Chondrocyte (in vitro differentiated cells): Measurements from ENCODE around the gene SFXN1. TPM values are rescaled to one million over a fixed set of nuclear protein-coding genes. Genes with fewer than 3 reads are reported as not detected.

Source experiments
- DNase-seq: peaks from one replicate; pipeline ENCODE4 v3.0.0; 2021; ENCODE audit warnings: mixed read lengths, low spot score
- H3K27ac Mint-ChIP-seq: one replicate; pipeline ENCODE4 v1.8.0; 2021; ENCODE audit warnings: mild to moderate bottlenecking, moderate library complexity, mixed read lengths; ENCODE audit not compliant: unreplicated experiment
- H3K27me3 Mint-ChIP-seq: 2 replicates; pipeline ENCODE4 v1.8.0; 2021; ENCODE audit warnings: low read depth, mixed read lengths
- H3K36me3 Mint-ChIP-seq: 2 replicates; pipeline ENCODE4 v1.8.0; 2021; ENCODE audit warnings: low read depth, mixed read lengths
- H3K4me1 Mint-ChIP-seq: 2 replicates; pipeline ENCODE4 v1.8.0; 2021; ENCODE audit warnings: low read depth, mild to moderate bottlenecking, mixed read lengths
- H3K4me3 Mint-ChIP-seq: one replicate; pipeline ENCODE4 v1.8.0; 2021; ENCODE audit warnings: mild to moderate bottlenecking, moderate library complexity, mixed read lengths; ENCODE audit not compliant: unreplicated experiment
- H3K9me3 Mint-ChIP-seq: 2 replicates; pipeline ENCODE4 v1.8.0; 2021; ENCODE audit warnings: low read depth, mixed read lengths
- total RNA-seq: library from RNA; stranded (reverse); gene quantifications from 3 replicates; pipeline ENCODE4 v1.2.1, GENCODE V29; 2021
- TF ChIP-seq, protein P1 (sequence below): fragments of 200-600 bp; sonication (generic); IDR thresholded peaks from 2 replicates; pipeline ENCODE4 v1.5.0; 2021; ENCODE audit warnings: antibody characterized with exemption, mild to moderate bottlenecking, moderate library complexity

SFXN1 gene
- total RNA-seq, 1 donor from 2014 or later, result 58.9 TPM

DNA sequence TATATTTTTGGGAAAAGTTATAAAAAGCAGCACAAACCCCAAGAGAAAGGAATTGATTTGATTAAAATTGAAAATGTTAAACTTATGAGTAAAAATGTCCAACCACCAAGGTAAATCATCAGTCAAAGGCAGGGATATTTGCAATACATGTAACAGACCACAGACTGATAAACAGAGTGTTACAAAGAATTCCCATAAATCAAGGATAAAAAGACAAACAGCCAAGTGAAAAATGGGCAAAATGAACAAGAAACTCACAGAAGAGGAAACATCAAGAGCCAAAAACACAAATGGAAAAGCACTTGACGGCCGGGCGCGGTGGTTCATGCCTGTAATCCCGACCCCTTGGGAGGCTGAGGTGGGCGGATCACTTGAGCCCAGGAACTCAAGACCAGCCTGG is 98.2 kb downstream of the SFXN1 start:
- H3K4me3 Mint-ChIP-seq, result no peak overlapping the region
- H3K4me1 Mint-ChIP-seq, result peaks cover 7% of the 10 kb centered on the region
- TF ChIP-seq, protein P1, sequence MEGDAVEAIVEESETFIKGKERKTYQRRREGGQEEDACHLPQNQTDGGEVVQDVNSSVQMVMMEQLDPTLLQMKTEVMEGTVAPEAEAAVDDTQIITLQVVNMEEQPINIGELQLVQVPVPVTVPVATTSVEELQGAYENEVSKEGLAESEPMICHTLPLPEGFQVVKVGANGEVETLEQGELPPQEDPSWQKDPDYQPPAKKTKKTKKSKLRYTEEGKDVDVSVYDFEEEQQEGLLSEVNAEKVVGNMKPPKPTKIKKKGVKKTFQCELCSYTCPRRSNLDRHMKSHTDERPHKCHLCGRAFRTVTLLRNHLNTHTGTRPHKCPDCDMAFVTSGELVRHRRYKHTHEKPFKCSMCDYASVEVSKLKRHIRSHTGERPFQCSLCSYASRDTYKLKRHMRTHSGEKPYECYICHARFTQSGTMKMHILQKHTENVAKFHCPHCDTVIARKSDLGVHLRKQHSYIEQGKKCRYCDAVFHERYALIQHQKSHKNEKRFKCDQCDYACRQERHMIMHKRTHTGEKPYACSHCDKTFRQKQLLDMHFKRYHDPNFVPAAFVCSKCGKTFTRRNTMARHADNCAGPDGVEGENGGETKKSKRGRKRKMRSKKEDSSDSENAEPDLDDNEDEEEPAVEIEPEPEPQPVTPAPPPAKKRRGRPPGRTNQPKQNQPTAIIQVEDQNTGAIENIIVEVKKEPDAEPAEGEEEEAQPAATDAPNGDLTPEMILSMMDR, result no peak
- no peaks in the 10 kb centered on the region for H3K36me3 Mint-ChIP-seq
- DNase-seq, result no peak
- peaks cover 2% of the 10 kb centered on the region for H3K27me3 Mint-ChIP-seq
- peaks cover 9% of the 10 kb centered on the region for H3K9me3 Mint-ChIP-seq
- no peak overlapping the region for H3K27ac Mint-ChIP-seq

Other genes starting within 250 kb of the SFXN1 start
- 0.10 to 0.35 TPM (median 0.23 TPM) in 3 replicates for gene DRD1, start 34.4 kb upstream of the SFXN1 start, total RNA-seq
- gene HRH2, start 179.5 kb downstream of the SFXN1 start, total RNA-seq, result 0.27 to 0.38 TPM (median 0.30 TPM) in 3 replicates